Activated CD4-positive, CD25-positive, alpha-beta regulatory T cell treated with anti-CD3 and anti-CD28 coated beads, Interleukin-2, amount 50 U/mL, for 24 hours (primary cell): Measurements from ENCODE around the gene PTPRG.

Experiments used
- ATAC-seq, 2 donors: fragments of 150-1000 bp; cut with Tn5 transposase; one replicate each; pipeline ENCODE4 v1.10.0; 2021; ENCODE audit warnings: mild to moderate bottlenecking in 1 of 2, moderate library complexity in 1 of 2

The PTPRG gene

DNA sequence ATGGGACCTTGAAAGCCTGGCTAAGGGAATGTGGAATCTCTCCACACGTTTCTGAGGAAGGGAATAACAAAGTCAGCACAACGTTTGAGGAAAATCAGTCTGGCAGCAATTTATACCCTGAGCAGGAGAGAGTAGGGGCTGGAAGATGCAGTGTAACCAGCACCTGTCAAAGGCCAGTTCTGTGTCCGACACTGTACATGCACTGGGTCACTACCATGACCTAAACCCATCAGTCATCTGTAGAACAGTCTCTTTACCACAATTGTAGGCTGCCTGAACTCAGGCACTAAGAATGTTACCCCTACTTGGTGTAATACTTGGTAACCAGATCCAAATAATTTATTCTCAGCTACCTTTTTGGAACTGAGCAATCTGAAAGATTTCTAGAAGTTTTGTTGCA lies 698.6 kb downstream of the PTPRG start:
- ATAC-seq, result no peak

DNA sequence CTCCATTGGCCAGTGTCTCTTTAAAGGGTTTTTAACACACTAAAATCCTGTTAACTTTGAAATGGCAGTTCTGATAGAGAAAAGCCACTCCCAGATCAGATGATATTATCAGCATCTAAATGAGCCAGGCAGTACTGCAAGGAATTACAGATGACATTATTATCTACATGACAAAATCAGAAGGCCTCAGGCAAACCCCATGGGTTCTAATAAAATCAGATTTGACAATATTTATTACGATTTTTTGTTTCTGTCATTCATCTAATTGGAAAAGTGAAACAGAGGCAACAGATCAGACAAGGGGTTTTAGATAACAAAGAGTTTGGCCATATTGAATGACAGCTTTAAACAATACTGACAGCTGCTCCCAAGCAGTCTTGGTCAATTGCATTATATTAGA lies 699.3 kb downstream of the PTPRG start:
- no peak for ATAC-seq

DNA sequence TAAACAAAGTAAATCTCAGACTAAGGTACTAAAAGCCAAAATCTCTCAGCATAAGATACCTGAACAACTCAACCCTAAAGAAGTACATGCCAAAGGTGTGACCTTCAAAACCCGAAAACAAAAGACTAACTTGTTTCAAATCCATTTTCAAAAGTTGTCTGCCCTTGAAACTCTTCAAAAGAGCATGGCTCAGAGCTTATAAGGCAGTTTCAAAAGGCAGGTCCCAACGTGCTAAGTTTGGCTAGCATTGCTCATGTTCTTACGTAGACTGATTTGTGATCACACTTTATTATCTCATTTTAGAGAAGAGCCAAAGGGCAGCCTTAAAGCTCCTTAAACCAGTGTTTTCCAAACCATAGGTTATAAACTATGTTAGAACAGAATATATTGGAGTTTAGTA lies 699.8 kb downstream of the PTPRG start:
- no peak for ATAC-seq

DNA sequence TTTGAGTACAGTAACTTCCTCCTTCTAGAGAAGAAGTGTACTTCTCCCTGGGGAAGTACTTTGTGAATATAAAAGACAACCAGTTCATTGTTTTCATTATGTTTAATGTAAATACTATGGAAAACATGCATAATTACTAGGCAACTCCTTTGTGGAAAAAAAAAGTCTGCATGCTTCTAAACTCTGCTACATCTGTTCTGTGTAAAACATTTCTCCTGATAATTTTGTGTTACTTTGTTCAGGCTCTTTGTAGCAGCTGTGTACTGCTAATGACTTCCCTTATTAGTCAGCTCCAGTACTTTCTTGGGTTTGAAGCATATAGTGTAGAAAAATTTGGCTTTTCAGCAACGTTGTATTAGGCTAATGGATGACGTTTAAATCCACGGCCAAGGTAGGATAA lies 700.4 kb downstream of the PTPRG start:
- no peak for ATAC-seq

DNA sequence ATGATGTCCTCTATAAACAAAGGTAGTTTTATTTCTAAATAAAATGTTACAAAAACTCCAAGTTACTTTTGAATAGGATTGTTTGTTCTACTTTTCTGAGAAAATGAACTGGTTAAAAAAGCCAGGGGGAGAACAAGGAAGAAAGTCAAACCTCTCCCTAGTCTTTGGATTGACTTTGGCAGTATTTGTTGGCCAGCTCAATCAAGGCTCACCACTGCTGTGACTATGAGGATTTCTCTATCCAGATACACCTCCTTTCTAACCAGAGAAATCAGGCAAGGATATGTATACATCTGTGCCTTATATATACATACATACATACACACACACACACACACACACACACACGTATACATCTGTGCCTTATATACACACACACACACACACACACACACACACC lies 704.2 kb downstream of the PTPRG start:
- no peak for ATAC-seq

DNA sequence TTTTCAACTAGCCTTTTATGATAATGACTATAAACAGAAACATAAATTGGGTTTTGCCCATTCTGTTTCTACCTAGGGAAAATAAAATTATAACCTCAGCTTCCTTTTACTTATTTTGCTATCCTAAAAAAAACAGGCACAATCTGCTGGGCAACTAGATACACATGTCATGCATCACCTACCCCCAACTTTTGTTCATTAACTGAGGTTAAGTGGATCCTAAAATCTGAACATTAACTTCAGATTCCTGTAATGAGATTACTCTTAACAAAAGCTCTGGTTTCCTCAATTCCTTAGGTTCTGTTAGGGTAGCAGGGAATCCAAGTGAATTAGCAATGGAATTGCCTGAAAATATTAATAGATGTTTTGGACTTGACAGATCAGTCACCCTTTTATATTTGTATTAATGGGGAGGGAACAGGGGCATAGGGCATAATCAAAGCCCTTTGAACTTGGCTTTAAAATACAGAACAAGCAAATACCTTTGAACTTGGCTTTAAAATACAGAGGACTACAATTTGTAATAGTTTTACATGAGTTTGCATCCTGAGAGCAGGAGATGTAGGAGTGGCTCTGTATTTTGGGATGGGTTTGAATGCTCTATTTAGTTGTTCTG lies 705.4 kb downstream of the PTPRG start:
- ATAC-seq, result no peak

DNA sequence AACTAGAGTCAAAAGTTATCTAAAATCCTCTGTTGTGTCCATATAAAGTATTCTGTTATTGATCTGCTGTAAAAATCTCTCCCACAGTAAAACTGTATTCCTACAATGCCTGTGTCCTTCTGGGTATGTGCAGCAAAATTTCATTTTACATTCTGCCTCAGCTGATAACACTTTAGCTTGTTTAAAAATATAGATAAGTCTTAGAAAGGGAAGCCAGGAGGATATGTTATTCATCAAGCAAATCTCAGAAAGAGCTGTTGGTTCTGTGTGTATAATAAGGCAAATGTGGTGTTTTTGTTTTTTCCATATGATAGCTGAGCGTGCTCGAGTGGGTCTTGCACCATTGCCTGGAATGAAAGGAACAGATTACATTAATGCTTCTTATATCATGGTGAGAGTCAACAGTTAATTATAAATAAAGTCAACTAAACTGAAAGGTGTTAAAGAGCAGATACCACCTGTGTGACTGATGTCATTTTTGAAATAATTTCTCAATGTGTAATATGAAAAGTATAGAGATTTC lies 715.3 kb downstream of the PTPRG start:
- no peak for ATAC-seq

DNA sequence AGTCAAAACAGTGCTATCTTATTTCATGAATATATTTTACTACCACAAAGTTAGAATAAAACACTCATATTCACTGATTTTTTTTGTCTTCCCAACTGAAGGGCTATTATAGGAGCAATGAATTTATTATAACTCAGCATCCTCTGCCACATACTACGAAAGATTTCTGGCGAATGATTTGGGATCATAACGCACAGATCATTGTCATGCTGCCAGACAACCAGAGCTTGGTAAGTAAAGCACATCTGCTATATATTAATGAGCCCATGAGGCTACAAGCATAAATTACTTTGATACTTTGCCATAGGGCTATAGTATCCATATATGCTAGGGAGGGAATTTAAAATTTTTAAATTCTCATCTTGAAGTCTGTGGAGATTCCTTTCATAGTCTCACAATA lies 716.1 kb downstream of the PTPRG start:
- ATAC-seq, result no peak

DNA sequence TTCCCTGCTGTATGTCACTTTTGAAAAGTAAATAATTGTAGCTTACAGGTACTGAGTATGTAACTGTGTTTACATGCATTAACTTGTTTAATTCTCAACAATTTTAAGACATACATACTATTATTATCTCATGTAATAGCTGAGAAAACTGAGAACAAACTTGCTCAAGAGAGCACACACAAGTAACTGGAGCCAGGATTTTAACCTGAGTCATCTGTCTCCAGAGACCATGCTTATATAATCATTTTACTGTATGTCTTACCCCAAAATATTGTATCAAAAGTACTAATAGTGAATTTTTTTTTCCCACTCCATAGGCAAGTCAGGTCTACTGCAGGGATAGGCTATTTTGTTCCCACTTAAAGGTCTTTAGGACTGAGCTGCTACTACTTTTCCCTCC lies 716.6 kb downstream of the PTPRG start:
- no peak for ATAC-seq

DNA sequence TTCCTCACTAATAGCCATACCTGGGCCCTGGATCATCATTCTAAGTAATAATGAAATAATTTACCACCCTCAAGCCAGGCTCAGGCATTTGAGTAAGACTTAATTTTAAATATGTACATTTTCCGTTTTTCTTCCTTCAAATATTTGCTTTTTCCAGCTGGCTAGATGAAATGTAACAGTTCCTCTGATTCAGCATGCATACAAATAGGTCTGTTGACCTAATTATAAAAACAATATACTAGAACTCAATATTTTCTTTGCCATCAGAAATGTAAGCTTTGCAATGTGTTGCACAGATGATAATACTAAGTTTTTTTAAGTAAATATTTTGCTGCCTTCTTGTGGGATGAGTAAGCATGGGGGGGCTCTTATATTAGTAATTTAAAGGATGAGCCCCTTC lies 720.4 kb downstream of the PTPRG start:
- ATAC-seq, result no peak

DNA sequence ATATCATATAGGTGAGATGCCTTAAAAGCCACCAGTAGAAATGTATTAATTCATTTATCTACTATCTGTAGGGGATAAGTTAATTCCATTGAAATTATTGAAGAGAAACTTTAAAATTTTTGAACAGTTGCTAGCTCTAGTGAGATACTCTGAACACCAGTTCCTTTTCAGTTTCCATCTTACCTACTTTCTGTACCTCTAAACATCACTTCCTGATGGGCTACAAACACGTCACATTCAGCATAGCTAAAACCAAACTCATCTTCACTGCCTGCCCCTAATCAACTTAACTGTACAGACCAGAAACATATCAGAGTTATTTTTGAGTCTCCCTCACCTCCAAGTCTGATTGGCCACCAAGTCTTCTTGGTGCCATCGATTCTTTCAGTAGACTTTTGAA lies 723.1 kb downstream of the PTPRG start:
- ATAC-seq, result no peak

DNA sequence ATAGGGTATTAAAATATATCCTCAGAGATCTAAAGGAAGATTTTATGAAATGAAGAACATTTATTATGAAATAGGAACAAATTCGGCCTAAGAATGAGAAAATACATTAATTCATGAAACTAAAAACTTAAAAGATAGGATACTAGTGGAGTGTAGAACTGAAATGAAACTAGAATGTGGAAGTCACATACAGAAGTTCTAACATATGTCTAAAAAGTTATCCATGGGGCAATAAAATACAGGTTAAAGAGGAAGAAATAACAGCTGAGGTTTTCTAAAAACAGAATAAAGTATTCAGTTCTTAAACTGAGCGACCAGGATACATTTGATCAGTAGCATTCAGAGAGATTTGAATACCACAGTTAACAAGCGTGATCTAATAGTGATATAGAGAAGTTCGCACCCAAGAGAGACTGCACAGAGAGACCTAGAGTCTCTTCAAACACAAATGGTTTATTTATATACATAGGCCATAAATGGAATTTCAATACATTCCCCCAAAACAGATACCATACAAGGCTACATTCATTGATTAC lies 726.1 kb downstream of the PTPRG start:
- no peak for ATAC-seq

DNA sequence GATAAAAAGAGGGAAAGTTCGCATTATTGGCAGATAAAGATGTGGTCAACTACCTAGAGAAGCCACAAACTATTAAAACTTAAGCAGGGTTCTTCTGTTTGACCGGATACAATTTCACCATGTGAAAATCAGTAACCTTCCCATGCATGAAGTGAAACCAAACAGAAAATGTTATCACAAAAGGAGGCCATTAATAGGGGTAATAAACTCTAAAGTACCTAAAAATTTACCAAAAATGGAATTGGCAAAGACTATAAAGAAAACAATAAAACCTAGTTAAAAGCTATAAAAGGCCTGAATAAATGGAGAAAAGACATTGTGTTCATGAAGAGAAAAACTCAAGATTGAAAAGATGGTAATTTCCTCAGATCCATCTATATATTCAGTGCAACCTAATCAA lies 728.6 kb downstream of the PTPRG start:
- no peak for ATAC-seq

DNA sequence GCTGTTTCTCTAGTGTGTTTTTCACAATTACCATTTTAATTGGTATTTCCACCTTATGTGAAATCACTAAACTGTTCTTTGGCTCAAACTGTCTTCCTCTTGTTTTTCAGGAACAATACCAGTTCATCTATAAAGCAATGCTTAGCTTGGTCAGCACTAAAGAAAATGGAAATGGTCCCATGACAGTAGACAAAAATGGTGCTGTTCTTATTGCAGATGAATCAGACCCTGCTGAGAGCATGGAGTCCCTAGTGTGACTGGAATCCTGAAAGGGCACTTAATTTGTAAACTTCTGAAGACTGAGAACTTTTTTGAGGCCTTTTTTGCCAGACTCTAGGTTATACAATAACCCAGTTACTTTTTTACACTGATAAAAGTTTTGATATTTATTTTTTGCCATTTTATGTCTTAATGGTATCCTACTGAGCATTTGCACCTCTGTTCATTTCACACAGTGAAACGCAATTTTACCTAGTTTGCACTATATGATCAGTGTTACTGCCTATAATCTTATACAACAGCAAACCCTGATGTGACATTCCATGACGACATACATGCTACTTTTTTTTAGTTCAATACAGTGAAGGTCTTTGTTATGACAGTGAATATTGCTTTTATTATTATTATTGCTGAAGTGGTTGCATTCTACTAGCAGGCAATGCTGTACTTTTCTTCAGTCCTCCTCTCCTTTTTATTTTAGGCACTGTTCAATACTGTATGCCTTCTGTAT lies 731.8 kb downstream of the PTPRG start:
- no peak for ATAC-seq

DNA sequence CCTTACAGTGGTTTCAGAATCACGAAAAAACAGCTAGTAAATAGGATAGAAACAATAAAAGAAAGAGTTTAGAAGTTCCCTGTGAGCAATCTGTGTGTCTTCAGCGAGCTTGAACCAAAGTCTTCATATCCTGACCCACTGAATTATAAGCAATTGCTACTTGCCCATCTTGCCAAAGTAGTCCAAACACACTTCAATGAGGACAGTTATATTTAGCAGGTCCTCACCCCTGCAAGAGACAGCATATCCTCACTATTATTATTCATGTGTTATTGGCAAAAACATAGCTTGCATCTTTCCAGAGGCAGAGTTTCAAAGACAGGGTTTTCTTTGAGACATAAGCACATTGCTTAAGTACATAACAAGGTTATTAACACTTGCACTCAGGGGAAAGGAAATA lies 734.2 kb downstream of the PTPRG start:
- ATAC-seq, result no peak

DNA sequence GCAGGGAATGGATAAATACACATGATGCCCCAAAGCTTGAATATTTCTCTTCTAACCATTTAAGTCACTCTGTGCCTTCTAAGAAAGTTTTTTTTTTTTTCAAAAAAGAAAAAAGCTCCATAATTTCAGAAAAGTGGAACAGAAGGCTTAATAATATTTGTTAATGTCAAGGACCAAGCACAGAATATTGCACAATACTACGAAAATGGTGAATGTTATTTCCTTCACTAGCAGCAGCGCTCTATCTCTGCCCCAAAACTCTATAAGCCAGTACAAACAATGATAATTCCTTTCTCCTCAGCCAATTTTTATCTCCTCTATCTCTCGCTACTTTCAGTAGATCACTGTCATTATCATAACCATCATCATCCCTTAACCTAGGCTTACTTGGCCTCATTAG lies 739.2 kb downstream of the PTPRG start:
- ATAC-seq, result no peak

DNA sequence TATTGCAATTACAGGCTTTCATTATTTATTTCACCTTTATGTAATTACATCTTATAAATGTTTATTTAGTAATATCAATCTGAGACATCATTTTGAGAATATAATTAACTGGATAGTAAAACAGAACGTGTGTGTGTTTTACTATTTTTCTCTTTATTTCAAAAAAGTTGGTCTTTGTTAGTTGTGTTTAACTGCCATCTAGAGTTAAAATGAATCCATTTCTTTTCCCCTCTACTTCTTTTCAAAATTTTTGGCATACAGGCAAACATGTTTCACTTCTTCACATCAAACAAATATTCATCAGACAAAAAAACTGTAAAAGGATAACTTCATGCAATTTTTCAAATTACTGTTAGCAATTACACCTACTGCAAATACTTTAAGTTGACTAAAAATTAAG lies 750.8 kb downstream of the PTPRG start:
- ATAC-seq, result no peak

DNA sequence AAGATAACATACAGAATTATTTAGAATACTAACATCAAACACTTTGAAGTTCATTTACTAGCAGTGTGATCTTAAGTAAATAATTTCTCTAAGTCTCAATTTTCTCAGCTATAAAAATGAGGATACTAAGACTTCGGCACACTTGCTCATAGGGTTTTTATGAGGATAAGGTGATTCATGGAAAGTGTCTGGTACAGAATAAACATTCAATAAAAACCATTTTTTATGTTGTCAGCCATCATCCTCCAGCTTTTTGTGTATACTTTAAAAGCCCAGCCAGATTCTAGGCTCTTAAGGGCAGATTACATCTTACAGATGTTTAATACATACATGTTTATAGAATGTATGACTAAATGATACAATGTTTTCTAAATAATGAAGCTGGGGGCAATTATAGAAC lies 755.2 kb downstream of the PTPRG start:
- ATAC-seq, result no peak

DNA sequence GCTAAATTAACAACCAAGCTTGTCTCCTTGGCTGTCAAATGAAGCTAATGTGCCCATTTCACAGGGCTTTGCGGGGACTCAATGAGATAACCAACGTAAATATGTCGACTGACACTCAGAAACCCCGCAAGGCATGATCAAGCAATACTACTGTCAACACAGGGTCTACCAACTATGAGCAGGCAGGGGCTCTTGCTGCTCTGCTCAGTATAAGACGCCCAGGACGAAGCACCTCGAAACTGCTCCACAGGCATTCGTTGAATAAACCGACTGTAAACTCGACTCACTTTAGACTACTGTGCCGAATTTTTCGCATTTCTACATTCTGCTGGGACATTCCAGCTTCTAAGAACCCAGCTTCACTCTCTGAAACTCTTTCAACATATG lies 757.0 kb downstream of the PTPRG start:
- no peak for ATAC-seq

DNA sequence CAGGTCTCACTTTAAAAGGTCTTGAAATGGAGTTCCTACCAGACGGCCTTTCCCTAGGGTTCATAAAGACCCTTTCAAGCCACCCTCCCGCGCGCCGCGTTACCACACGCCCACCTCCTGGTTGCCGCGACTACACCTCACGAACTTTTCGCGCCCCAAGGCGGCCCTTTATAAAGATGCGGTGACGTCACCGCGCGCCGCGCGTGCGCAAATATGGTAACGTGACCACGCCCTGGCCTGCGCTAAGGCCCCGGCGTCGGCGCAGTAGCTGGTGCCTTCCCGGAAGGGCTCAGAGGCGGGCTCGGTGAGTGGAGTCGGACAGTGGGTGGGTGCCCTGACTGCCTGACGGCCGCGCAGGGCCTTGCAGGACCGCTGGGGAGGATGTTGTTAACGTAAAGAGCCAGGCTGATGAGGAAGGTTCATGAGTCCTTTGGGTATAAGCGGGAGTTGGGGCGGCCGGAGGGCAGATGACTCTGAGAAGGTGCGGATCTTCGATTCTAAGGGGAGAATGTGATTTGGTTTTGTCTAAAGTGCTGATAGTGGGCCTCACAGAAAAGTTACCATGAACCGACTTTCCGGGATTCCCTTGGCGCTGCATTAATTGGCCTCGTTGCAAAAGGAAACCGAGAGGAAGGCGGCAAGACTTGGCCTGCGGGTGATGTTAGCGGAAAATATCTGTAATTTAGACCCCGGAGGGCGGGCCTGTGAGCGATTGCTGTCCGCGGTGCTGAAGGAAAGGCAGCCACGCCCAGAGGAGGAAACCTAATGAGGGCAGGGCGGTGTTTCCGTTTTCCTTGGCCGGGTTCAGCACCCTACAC lies 757.6 kb downstream of the PTPRG start:
- peak; percentile 88 to 93 for ATAC-seq

DNA sequence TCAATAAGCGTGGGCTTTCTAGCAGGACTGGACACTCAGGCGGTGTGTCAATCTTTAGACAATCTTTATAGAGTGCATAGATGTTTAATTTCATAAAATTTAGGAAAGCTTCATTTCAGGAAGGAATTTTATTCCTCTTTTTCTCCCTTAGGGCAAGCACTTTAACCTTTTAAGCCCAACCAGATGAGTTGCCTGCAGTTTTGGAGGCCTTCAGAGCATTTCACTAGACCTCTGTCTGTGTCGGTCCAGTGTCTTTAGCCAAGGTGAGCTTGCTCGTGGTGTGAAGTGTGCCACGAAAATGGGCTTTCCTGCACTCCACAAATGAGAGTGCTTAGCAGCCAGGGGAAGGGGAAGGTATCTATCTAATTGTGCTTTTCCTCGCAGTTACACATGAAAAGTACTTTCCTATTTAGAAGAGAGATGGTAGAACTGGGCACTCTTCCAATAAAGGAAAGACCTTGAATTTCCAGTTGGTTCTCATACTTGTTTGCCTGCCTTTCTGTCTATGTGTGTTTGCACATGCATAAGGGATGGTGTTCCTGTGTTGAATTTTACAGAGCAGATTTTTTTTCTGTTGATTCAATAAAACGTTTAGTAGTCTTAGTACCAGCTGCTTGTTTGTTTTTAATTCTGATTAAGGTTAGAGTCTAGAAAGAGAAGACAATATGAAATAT lies 758.3 kb downstream of the PTPRG start:
- ATAC-seq, result no peak

DNA sequence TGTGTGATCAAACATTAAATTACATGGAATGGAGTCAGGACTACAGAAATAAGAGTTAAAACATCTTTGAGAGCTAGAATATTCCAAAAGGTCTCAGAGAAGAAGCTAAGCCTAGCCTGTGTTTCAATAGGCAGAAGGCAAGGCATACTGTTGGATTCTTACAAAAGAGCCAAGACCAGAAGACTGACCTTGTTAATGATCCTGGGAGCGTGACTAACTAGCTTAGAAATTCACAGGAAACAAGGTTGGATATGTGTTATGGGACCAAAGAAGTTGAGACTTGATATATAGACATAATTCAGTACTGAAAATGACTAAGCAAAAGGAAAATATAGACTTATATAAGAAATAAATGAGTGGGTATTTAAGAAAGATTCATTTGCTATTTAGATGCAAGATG lies 761.9 kb downstream of the PTPRG start:
- ATAC-seq, result no peak

DNA sequence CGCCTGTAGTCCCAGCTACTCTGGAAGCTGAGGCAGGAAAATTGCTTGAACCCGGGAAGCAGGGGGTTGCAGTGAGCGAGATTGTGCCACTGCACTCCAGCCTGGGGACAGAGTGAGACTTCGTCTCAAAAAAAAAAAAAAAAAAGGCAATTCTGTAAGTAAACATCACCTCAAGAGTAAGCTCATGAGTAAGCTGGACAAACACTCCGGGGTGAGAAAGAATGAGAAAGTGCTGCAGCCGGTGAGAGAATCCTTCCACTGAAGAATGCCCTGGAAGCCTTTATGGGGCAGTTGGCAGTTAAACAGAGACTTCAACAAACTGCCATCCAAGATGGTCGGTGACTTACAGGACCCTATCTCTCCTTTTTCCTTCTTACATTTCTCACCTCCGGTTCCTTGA lies 764.5 kb downstream of the PTPRG start:
- no peak for ATAC-seq
